HepG2 (cell line): Measurements from ENCODE around the gene IPP. TPM values are rescaled to one million over a fixed set of nuclear protein-coding genes. Genes with fewer than 3 reads are reported as not detected.

Experiments used
- CHD4 ChIP-seq: fragments of 200-600 bp; sonication (generic); IDR thresholded peaks from 2 replicates; pipeline ENCODE4 v1.7.0; 2017; ENCODE audit warnings: mild to moderate bottlenecking, low read length, borderline replicate concordance
- GPN1 ChIP-seq: sonication (generic); formaldehyde crosslinking; IDR thresholded peaks from 2 replicates; pipeline ENCODE4 v1.5.1; 2020; ENCODE audit warnings: missing genetic modification reagents, borderline replicate concordance
- KLF9 ChIP-seq: IDR thresholded peaks from 2 replicates; pipeline ENCODE4 v1.6.1; 2016; ENCODE audit warnings: low read depth
- NFIC ChIP-seq: IDR thresholded peaks from 2 replicates; pipeline ENCODE4 v1.6.1; 2012; ENCODE audit warnings: mild to moderate bottlenecking, low read length, inconsistent platforms
- NR0B2 ChIP-seq: sonication (generic); formaldehyde crosslinking; IDR thresholded peaks from 2 replicates; pipeline ENCODE4 v1.4.0; 2020; ENCODE audit warnings: mild to moderate bottlenecking, missing genetic modification reagents
- PPARG ChIP-seq: conservative IDR thresholded peaks from 2 replicates; pipeline ENCODE4 v1.6.1; 2016; ENCODE audit warnings: missing biosample characterization, missing genetic modification reagents
- RAD21 ChIP-seq: fragments of 450-650 bp; formaldehyde crosslinking; IDR thresholded peaks from 2 replicates; pipeline ENCODE4 v1.5.0; 2020; ENCODE audit warnings: mild to moderate bottlenecking
- SIX4 ChIP-seq: sonication (generic); formaldehyde crosslinking; IDR thresholded peaks from 2 replicates; pipeline ENCODE4 v1.4.0; 2020; ENCODE audit warnings: missing genetic modification reagents
- SKIL ChIP-seq: sonication (generic); formaldehyde crosslinking; IDR thresholded peaks from 2 replicates; pipeline ENCODE4 v1.8.0; 2022; ENCODE audit warnings: missing genetic modification reagents, mild to moderate bottlenecking, moderate library complexity, borderline replicate concordance
- SSRP1 ChIP-seq: IDR thresholded peaks from 2 replicates; pipeline ENCODE4 v1.6.1; 2016; ENCODE audit warnings: control low read depth
- TBL1XR1 ChIP-seq: fragments of 150-350 bp; IDR thresholded peaks from 2 replicates; pipeline ENCODE4 v1.6.1; 2014; ENCODE audit warnings: borderline replicate concordance, low read length; ENCODE audit not compliant: partially characterized antibody
- TEAD2 ChIP-seq: sonication (generic); formaldehyde crosslinking; IDR thresholded peaks from 2 replicates; pipeline ENCODE4 v1.9.0; 2021; ENCODE audit warnings: missing genetic modification reagents
- THAP7 ChIP-seq: sonication (generic); formaldehyde crosslinking; IDR thresholded peaks from 2 replicates; pipeline ENCODE4 v1.8.1; 2023; ENCODE audit warnings: mild to moderate bottlenecking, missing genetic modification reagents
- U2AF2 ChIP-seq: fragments of 200-400 bp; formaldehyde crosslinking; IDR thresholded peaks from 2 replicates; pipeline ENCODE4 v1.6.1; 2017; ENCODE audit warnings: low read depth, mild to moderate bottlenecking, low read length
- ZNF30 ChIP-seq: sonication (generic); formaldehyde crosslinking; IDR thresholded peaks from 2 replicates; pipeline ENCODE4 v1.5.0; 2020; ENCODE audit warnings: mild to moderate bottlenecking, missing genetic modification reagents
- ZNF329 ChIP-seq: sonication (generic); formaldehyde crosslinking; IDR thresholded peaks from 2 replicates; pipeline ENCODE4 v1.9.0; 2021; ENCODE audit warnings: low read depth, mild to moderate bottlenecking, missing genetic modification reagents
- ZNF430 ChIP-seq: sonication (generic); formaldehyde crosslinking; IDR thresholded peaks from 2 replicates; pipeline ENCODE4 v1.9.0; 2021; ENCODE audit warnings: mild to moderate bottlenecking, missing genetic modification reagents
- ZNF563 ChIP-seq: sonication (generic); formaldehyde crosslinking; IDR thresholded peaks from 2 replicates; pipeline ENCODE4 v1.8.0; 2022; ENCODE audit warnings: mild to moderate bottlenecking, moderate library complexity, missing genetic modification reagents
- ZNF639 ChIP-seq: conservative IDR thresholded peaks from 2 replicates; pipeline ENCODE4 v1.6.1; 2018; ENCODE audit warnings: missing genetic modification reagents
- polyA plus RNA-seq, 8 experiments: library from polyadenylated mRNA; depleted of rRNA in 3 of 8; stranded (reverse) in 7 of 8; unstranded in 1 of 8; fragments of >200 nt; fragmentation: Illumina TruSeq in 4 of 8; extraction: Trizol in 4 of 8; gene quantifications; 2 replicates each; pipeline versions ENCODE4 v1.2.1 to v1.2.3, GENCODE V29; 2011 to 2016; ENCODE audit warnings: low read depth in 4 of 8, missing spikeins in 1 of 8, mixed read lengths in 1 of 8; ENCODE audit not compliant: insufficient read depth in 1 of 8
- total RNA-seq, 5 experiments: library from RNA; depleted of rRNA; stranded (reverse); fragments of >200 nt; fragmentation: Illumina TruSeq; extraction: Trizol; gene quantifications; 2 replicates each; pipeline ENCODE4 v1.2.3, GENCODE V29; 2016; ENCODE audit warnings: low read depth in 1 of 5
- TF ChIP-seq, protein P1 (sequence below): sonication (generic); formaldehyde crosslinking; IDR thresholded peaks from 2 replicates; pipeline ENCODE4 v1.8.0; 2022; ENCODE audit warnings: mild to moderate bottlenecking, missing genetic modification reagents, moderate library complexity
- TF ChIP-seq, protein P2 (sequence below): sonication (generic); formaldehyde crosslinking; IDR thresholded peaks from 2 replicates; pipeline ENCODE4 v1.4.0; 2020; ENCODE audit warnings: mild to moderate bottlenecking, missing genetic modification reagents
- TF ChIP-seq, protein P3 (sequence below): sonication (generic); formaldehyde crosslinking; IDR thresholded peaks from 2 replicates; pipeline ENCODE4 v1.4.0; 2020; ENCODE audit warnings: missing genetic modification reagents

IPP gene
- total and polyA plus RNA-seq, 2 of the 13 experiments (the other 11 are each of a cell fraction or from before 2014, with no cell fraction given), result 3.0 to 9.7 TPM

- TF ChIP-seq SIX4 (CRISPR knock-in tag) (peak; percentile 53; the same call in 1 of the 2 replicates), NR0B2 (CRISPR knock-in tag) (no peak), RAD21 (CRISPR knock-in tag) (peak; percentile 79), NFIC (no peak; the same call in 1 of the 2 replicates), SSRP1 (CRISPR knock-in tag) (no peak), TBL1XR1 (no peak), ZNF639 (CRISPR knock-in tag) (peak; percentile 59; the same call in 1 of the 2 replicates), TEAD2 (CRISPR knock-in tag) (no peak), THAP7 (CRISPR knock-in tag) (peak; percentile 28; the same call in 1 of the 2 replicates), ZNF430 (CRISPR knock-in tag) (peak; percentile 89), ZNF30 (CRISPR knock-in tag) (no peak), ZNF563 (CRISPR knock-in tag) (peak; percentile 91), KLF9 (CRISPR knock-in tag) (peak; percentile 80; the same call in 1 of the 2 replicates), CHD4 (no peak), SKIL (CRISPR knock-in tag) (0 out of 2 replicates have a peak, but pooled peaks have one; percentile 33), GPN1 (CRISPR knock-in tag) (no peak), U2AF2 (no peak), PPARG (CRISPR knock-in tag) (peak; percentile 62; the same call in 1 of the 2 replicates), ZNF329 (CRISPR knock-in tag) (peak; percentile 43; the same call in 1 of the 2 replicates)
- TF ChIP-seq, protein P1, sequence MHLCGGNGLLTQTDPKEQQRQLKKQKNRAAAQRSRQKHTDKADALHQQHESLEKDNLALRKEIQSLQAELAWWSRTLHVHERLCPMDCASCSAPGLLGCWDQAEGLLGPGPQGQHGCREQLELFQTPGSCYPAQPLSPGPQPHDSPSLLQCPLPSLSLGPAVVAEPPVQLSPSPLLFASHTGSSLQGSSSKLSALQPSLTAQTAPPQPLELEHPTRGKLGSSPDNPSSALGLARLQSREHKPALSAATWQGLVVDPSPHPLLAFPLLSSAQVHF (CRISPR knock-in tag), result peak; percentile 46; the same call in 1 of the 2 replicates
- TF ChIP-seq, protein P2, sequence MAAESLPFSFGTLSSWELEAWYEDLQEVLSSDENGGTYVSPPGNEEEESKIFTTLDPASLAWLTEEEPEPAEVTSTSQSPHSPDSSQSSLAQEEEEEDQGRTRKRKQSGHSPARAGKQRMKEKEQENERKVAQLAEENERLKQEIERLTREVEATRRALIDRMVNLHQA (CRISPR knock-in tag), result no peak
- TF ChIP-seq, protein P3, sequence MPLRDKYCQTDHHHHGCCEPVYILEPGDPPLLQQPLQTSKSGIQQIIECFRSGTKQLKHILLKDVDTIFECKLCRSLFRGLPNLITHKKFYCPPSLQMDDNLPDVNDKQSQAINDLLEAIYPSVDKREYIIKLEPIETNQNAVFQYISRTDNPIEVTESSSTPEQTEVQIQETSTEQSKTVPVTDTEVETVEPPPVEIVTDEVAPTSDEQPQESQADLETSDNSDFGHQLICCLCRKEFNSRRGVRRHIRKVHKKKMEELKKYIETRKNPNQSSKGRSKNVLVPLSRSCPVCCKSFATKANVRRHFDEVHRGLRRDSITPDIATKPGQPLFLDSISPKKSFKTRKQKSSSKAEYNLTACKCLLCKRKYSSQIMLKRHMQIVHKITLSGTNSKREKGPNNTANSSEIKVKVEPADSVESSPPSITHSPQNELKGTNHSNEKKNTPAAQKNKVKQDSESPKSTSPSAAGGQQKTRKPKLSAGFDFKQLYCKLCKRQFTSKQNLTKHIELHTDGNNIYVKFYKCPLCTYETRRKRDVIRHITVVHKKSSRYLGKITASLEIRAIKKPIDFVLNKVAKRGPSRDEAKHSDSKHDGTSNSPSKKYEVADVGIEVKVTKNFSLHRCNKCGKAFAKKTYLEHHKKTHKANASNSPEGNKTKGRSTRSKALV (CRISPR knock-in tag), result no peak; the same call in 1 of the 2 replicates
Observed at GRCh38 chr1:45750298-45751038, at the start of gene IPP (continued).
